Left lung (tissue), 10 donors: ENCODE results near the gene CCDC187. TPM values are rescaled to one million over a fixed set of nuclear protein-coding genes. Genes with fewer than 3 reads are reported as not detected.

Experiments
- ATAC-seq: fragments of 200-7000 bp; cut with Tn5 transposase; one replicate; pipeline ENCODE4 v1.9.1; 2020; ENCODE audit warnings: moderate library complexity
- DNase-seq, 4 donors: peaks; one replicate each; pipeline ENCODE4 v3.0.0-alpha.2; 2013 to 2020
- H3K27ac ChIP-seq, 2 donors: fragments of 200-600 bp; sonication (generic) in 1 of 2; one replicate each; pipeline versions ENCODE4 v1.5.0 to v1.8.0; 2020 to 2021
- H3K27me3 ChIP-seq, 2 donors: fragments of 200-600 bp; sonication (generic) in 1 of 2; one replicate each; pipeline versions ENCODE4 v1.5.0 to v1.8.0; 2020 to 2021
- H3K36me3 ChIP-seq, 2 donors: fragments of 200-600 bp; sonication (generic) in 1 of 2; one replicate each; pipeline versions ENCODE4 v1.5.0 to v1.8.0; 2020 to 2021
- H3K4me1 ChIP-seq, 2 donors: fragments of 200-600 bp; one replicate each; pipeline ENCODE4 v1.8.0; 2021
- H3K4me3 ChIP-seq, 2 donors: fragments of 200-600 bp; sonication (generic) in 1 of 2; one replicate each; pipeline versions ENCODE4 v1.5.0 to v1.8.0; 2020 to 2021; ENCODE audit warnings: mild to moderate bottlenecking in 1 of 2
- H3K9me3 ChIP-seq, 2 donors: fragments of 200-600 bp; sonication (generic) in 1 of 2; one replicate each; pipeline versions ENCODE4 v1.5.0 to v1.8.0; 2020 to 2021
- CTCF ChIP-seq, 2 donors: fragments of 200-600 bp; sonication (generic) in 1 of 2; IDR thresholded peaks; one replicate each; pipeline versions ENCODE4 v1.5.0 to v1.8.0; 2021; ENCODE audit warnings: antibody characterized with exemption in 2 of 2
- intact Hi-C, 2 donors: fragments of 100-400 bp; cut with DNase I; formaldehyde crosslinking; loops; one replicate each; pipeline versions ENCODE4 v1.11.2 to v1.14.2; 2022
- polyA plus RNA-seq, 6 donors: library from polyadenylated mRNA; unstranded; fragments of 120-200 nt; gene quantifications; one replicate each; pipeline ENCODE4 v1.2.1, GENCODE V29; 2013; ENCODE audit not compliant: insufficient read length in 6 of 6
- total RNA-seq, 2 donors: library from RNA; stranded (reverse); fragmentation: NEBNext Ultra II Directional; extraction: Animal tissue kit (Norgen Biotek cat#: 25700); gene quantifications; one replicate each; pipeline ENCODE4 v1.2.1, GENCODE V29; 2021
- donor health status: DM: no; HTN: yes; CAD: no.
- donor health status: DM: no; HTN: no; CAD: no.

Gene CCDC187
- total and polyA plus RNA-seq, 8 donors: 0.47 to 3.0 (median 1.9) TPM

- intact Hi-C loops: no loop called here
- DNase-seq: no peak
- no peak for TF ChIP-seq CTCF (IDR thresholded peaks at IDR 0.05)
- no peak for ATAC-seq
- Histone ChIP-seq H3K4me1 (no peaks in the 10 kb centered on the region), H3K9me3 (no peaks in the 10 kb centered on the region), H3K36me3 (no peaks in the 10 kb centered on the region), H3K27ac (no peak overlapping the region), H3K27me3 (peaks cover 0 to 70% of the 10 kb centered on the region in 2 donors), H3K4me3 (no peak overlapping the region)
Measured at GRCh38 chr9:136308702-136309053, 4.8 kb upstream of the CCDC187 start.

- Histone ChIP-seq H3K36me3 (no peaks in the 10 kb centered on the region), H3K27me3 (peaks cover 0 to 75% of the 10 kb centered on the region in 2 donors), H3K27ac (no peak overlapping the region), H3K4me1 (no peaks in the 10 kb centered on the region), H3K4me3 (no peak overlapping the region), H3K9me3 (no peaks in the 10 kb centered on the region)
- intact Hi-C loops: no loop called here
- no peak for ATAC-seq
- DNase-seq: no peak
- TF ChIP-seq CTCF (IDR thresholded peaks at IDR 0.05): no peak
Measured at GRCh38 chr9:136308006-136308701, 4.3 kb upstream of the CCDC187 start.

- TF ChIP-seq CTCF (IDR thresholded peaks at IDR 0.05): no peak
- Histone ChIP-seq H3K4me3 (no peak overlapping the region), H3K4me1 (no peaks in the 10 kb centered on the region), H3K9me3 (no peaks in the 10 kb centered on the region), H3K27me3 (peaks cover 0 to 80% of the 10 kb centered on the region in 2 donors), H3K27ac (no peak overlapping the region), H3K36me3 (no peaks in the 10 kb centered on the region)
- ATAC-seq: no peak
- no peak for DNase-seq
- intact Hi-C loops: no loop called here
Measured at GRCh38 chr9:136307215-136307750, 3.4 kb upstream of the CCDC187 start.

- no peak for TF ChIP-seq CTCF (IDR thresholded peaks at IDR 0.05)
- Histone ChIP-seq H3K4me1 (no peaks in the 10 kb centered on the region), H3K4me3 (no peak overlapping the region), H3K9me3 (no peaks in the 10 kb centered on the region), H3K27ac (no peak overlapping the region), H3K36me3 (no peaks in the 10 kb centered on the region), H3K27me3 (peaks cover 0 to 72% of the 10 kb centered on the region in 2 donors)
- intact Hi-C loops: no loop called here
- peak in 1 of 4 donors; percentile 67 for DNase-seq
- no peak for ATAC-seq
Measured at GRCh38 chr9:136306211-136307208, 2.6 kb upstream of the CCDC187 start.

- Histone ChIP-seq H3K27me3 (peaks cover 0 to 65% of the 10 kb centered on the region in 2 donors), H3K27ac (no peak overlapping the region), H3K4me3 (no peak overlapping the region), H3K9me3 (no peaks in the 10 kb centered on the region), H3K4me1 (no peaks in the 10 kb centered on the region), H3K36me3 (no peaks in the 10 kb centered on the region)
- intact Hi-C loops: no loop called here
- no peak for ATAC-seq
- DNase-seq: peak in 1 of 4 donors; percentile 62
- TF ChIP-seq CTCF (IDR thresholded peaks at IDR 0.05): no peak
Measured at GRCh38 chr9:136305804-136306203, 1.9 kb upstream of the CCDC187 start.
